Activated CD4-positive, alpha-beta T cell treated with anti-CD3 and anti-CD28 coated beads, Interleukin-2, amount 10 ng/mL, durations not matched to agents 24 days and 14 days (primary cell): ENCODE data around the gene PCSK5. TPM values are rescaled to one million over a fixed set of nuclear protein-coding genes. Genes with fewer than 3 reads are reported as not detected.
"Not testable (repeated sequence)": the region's sequence is repeated elsewhere in the genome, so short reads cannot be mapped to it uniquely, and the experiment has no call there.

Experiments
- DNase-seq: peaks from one replicate; pipeline ENCODE4 v3.0.0; 2022
- H3K27ac Mint-ChIP-seq: one replicate; pipeline ENCODE4 v1.8.0; 2022; ENCODE audit warnings: mild to moderate bottlenecking, mixed read lengths
- H3K27me3 Mint-ChIP-seq: one replicate; pipeline ENCODE4 v1.8.0; 2022; ENCODE audit warnings: mixed read lengths
- H3K36me3 Mint-ChIP-seq: one replicate; pipeline ENCODE4 v1.8.0; 2022; ENCODE audit warnings: low read depth, mild to moderate bottlenecking, mixed read lengths
- H3K4me1 Mint-ChIP-seq: one replicate; pipeline ENCODE4 v1.8.0; 2021; ENCODE audit warnings: mixed read lengths
- H3K4me3 Mint-ChIP-seq: one replicate; pipeline ENCODE4 v1.8.0; 2022; ENCODE audit warnings: mild to moderate bottlenecking, moderate library complexity, mixed read lengths
- H3K9me3 Mint-ChIP-seq: one replicate; pipeline ENCODE4 v1.8.0; 2021; ENCODE audit warnings: mixed read lengths
- intact Hi-C: fragments of 100-400 bp; cut with micrococcal nuclease; formaldehyde crosslinking; loops from one replicate; pipeline ENCODE4 v1.15.1; 2023
- total RNA-seq: library from RNA; stranded (reverse); gene quantifications from 2 replicates; pipeline ENCODE4 v1.2.3, GENCODE V29; 2022

The PCSK5 gene
- 1.6 and 1.9 TPM in 2 replicates for total RNA-seq

- H3K27me3 Mint-ChIP-seq = peaks cover 46% of the 10 kb centered on the region
Measured at GRCh38 chr9:75890472-75891276, at the start of gene PCSK5. Gene PCSK5 (plus strand): TSS chr9:75890673. CDS start chr9:75891182, 509 bp downstream.

GRCh38 chr9:75844321-75844720 lies 46.2 kb upstream of the PCSK5 start:
- H3K36me3 Mint-ChIP-seq = no peaks in the 10 kb centered on the region
- no peaks in the 10 kb centered on the region for H3K4me1 Mint-ChIP-seq
- DNase-seq = no peak
- H3K27me3 Mint-ChIP-seq = no peaks in the 10 kb centered on the region
- no peak overlapping the region for H3K4me3 Mint-ChIP-seq
- H3K27ac Mint-ChIP-seq = no peak overlapping the region
- intact Hi-C loops = no loop called here
- H3K9me3 Mint-ChIP-seq = no peaks in the 10 kb centered on the region

More at GRCh38 chr9:75890472-75891276, at the start of gene PCSK5:
- H3K4me3 Mint-ChIP-seq = peak within 1 kb of the TSS; percentile 94
- H3K27ac Mint-ChIP-seq = peak within 1 kb of the TSS; percentile 74
- H3K4me1 Mint-ChIP-seq = peaks cover 27% of the 10 kb centered on the region
- intact Hi-C loops = loop anchor here (2.0 to 10.0 kb wide), 4 partner anchors 132 to 803 kb away; partner anchors contain the start of genes NMRK1, OSTF1 and RFK
- H3K36me3 Mint-ChIP-seq = no peaks in the 10 kb centered on the region
- peak; percentile 95 for DNase-seq
- H3K9me3 Mint-ChIP-seq = no peaks in the 10 kb centered on the region

GRCh38 chr9:75845806-75846205 lies 44.7 kb upstream of the PCSK5 start:
- no peaks in the 10 kb centered on the region for H3K4me1 Mint-ChIP-seq
- H3K9me3 Mint-ChIP-seq = no peaks in the 10 kb centered on the region
- no peak overlapping the region for H3K27ac Mint-ChIP-seq
- intact Hi-C loops = no loop called here
- H3K36me3 Mint-ChIP-seq = no peaks in the 10 kb centered on the region
- H3K4me3 Mint-ChIP-seq = no peak overlapping the region
- no peaks in the 10 kb centered on the region for H3K27me3 Mint-ChIP-seq
- no peak for DNase-seq

GRCh38 chr9:75847085-75847484 lies 43.4 kb upstream of the PCSK5 start:
- Mint-ChIP-seq H3K36me3 (no peaks in the 10 kb centered on the region), H3K9me3 (no peaks in the 10 kb centered on the region), H3K4me1 (no peaks in the 10 kb centered on the region), H3K27me3 (no peaks in the 10 kb centered on the region), H3K4me3 (no peak overlapping the region), H3K27ac (no peak overlapping the region)
- intact Hi-C loops = no loop called here
- no peak for DNase-seq

GRCh38 chr9:75850459-75851200 lies 39.8 kb upstream of the PCSK5 start:
- Mint-ChIP-seq H3K36me3 (no peaks in the 10 kb centered on the region), H3K9me3 (no peaks in the 10 kb centered on the region), H3K4me3 (no peak overlapping the region), H3K4me1 (no peaks in the 10 kb centered on the region), H3K27me3 (no peaks in the 10 kb centered on the region), H3K27ac (no peak overlapping the region)
- intact Hi-C loops = no loop called here
- no peak for DNase-seq

- H3K9me3 Mint-ChIP-seq = no peaks in the 10 kb centered on the region
- no peaks in the 10 kb centered on the region for H3K4me1 Mint-ChIP-seq
- no peaks in the 10 kb centered on the region for H3K27me3 Mint-ChIP-seq
- no peaks in the 10 kb centered on the region for H3K36me3 Mint-ChIP-seq
- no peak overlapping the region for H3K27ac Mint-ChIP-seq
- DNase-seq = no peak
- intact Hi-C loops = no loop called here
- no peak overlapping the region for H3K4me3 Mint-ChIP-seq
Measured at GRCh38 chr9:75851917-75852316, 38.6 kb upstream of the PCSK5 start.

- Mint-ChIP-seq H3K9me3 (no peaks in the 10 kb centered on the region), H3K27me3 (no peaks in the 10 kb centered on the region)
Measured at GRCh38 chr9:75852746-75853145, 37.7 kb upstream of the PCSK5 start.

GRCh38 chr9:75855509-75855908 lies 35.0 kb upstream of the PCSK5 start:
- no peak for DNase-seq
- no peak overlapping the region for H3K4me3 Mint-ChIP-seq
- intact Hi-C loops = no loop called here

More at GRCh38 chr9:75852746-75853145, 37.7 kb upstream of the PCSK5 start:
- intact Hi-C loops = no loop called here
- Mint-ChIP-seq H3K4me1 (no peaks in the 10 kb centered on the region), H3K27ac (no peak overlapping the region), H3K36me3 (no peaks in the 10 kb centered on the region), H3K4me3 (no peak overlapping the region)
- no peak for DNase-seq

GRCh38 chr9:75858497-75859092 lies 31.9 kb upstream of the PCSK5 start:
- H3K36me3 Mint-ChIP-seq = no peaks in the 10 kb centered on the region
- H3K4me3 Mint-ChIP-seq = no peak overlapping the region
- intact Hi-C loops = no loop called here
- no peaks in the 10 kb centered on the region for H3K4me1 Mint-ChIP-seq
- H3K27ac Mint-ChIP-seq = no peak overlapping the region
- DNase-seq = no peak
- H3K9me3 Mint-ChIP-seq = no peaks in the 10 kb centered on the region
- peaks cover 6% of the 10 kb centered on the region for H3K27me3 Mint-ChIP-seq

More at GRCh38 chr9:75855509-75855908, 35.0 kb upstream of the PCSK5 start:
- Mint-ChIP-seq H3K36me3 (no peaks in the 10 kb centered on the region), H3K27me3 (peaks cover 6% of the 10 kb centered on the region), H3K9me3 (no peaks in the 10 kb centered on the region), H3K4me1 (no peaks in the 10 kb centered on the region), H3K27ac (no peak overlapping the region)

GRCh38 chr9:75864266-75864665 lies 26.2 kb upstream of the PCSK5 start:
- H3K4me1 Mint-ChIP-seq = no peaks in the 10 kb centered on the region
- intact Hi-C loops = no loop called here
- H3K27me3 Mint-ChIP-seq = peaks cover 6% of the 10 kb centered on the region
- no peak overlapping the region for H3K27ac Mint-ChIP-seq
- no peaks in the 10 kb centered on the region for H3K36me3 Mint-ChIP-seq
- H3K4me3 Mint-ChIP-seq = no peak overlapping the region
- no peak for DNase-seq
- H3K9me3 Mint-ChIP-seq = no peaks in the 10 kb centered on the region

- peak; percentile 81 for DNase-seq
- H3K27ac Mint-ChIP-seq = no peak overlapping the region
- intact Hi-C loops = loop anchor here (2.0 to 5.0 kb wide), 4 partner anchors 436 to 1094 kb away; no protein-coding TSS in a partner anchor
- H3K36me3 Mint-ChIP-seq = no peaks in the 10 kb centered on the region
- H3K9me3 Mint-ChIP-seq = no peaks in the 10 kb centered on the region
- no peak overlapping the region for H3K4me3 Mint-ChIP-seq
- peaks cover 8% of the 10 kb centered on the region for H3K27me3 Mint-ChIP-seq
- H3K4me1 Mint-ChIP-seq = no peaks in the 10 kb centered on the region
Measured at GRCh38 chr9:75866273-75866871, 24.1 kb upstream of the PCSK5 start.

GRCh38 chr9:75868526-75868925 lies 21.9 kb upstream of the PCSK5 start:
- intact Hi-C loops = loop anchor here (5.0 kb wide), 3 partner anchors 434 to 1096 kb away; no protein-coding TSS in a partner anchor
- H3K9me3 Mint-ChIP-seq, H3K4me1 Mint-ChIP-seq: not testable (repeated sequence)

GRCh38 chr9:75869236-75869635 lies 21.2 kb upstream of the PCSK5 start:
- H3K36me3 Mint-ChIP-seq = no peaks in the 10 kb centered on the region
- no peak for DNase-seq
- intact Hi-C loops = loop anchor here (5.0 kb wide), 3 partner anchors 433 to 1097 kb away; no protein-coding TSS in a partner anchor
- no peaks in the 10 kb centered on the region for H3K9me3 Mint-ChIP-seq
- H3K4me1 Mint-ChIP-seq = no peaks in the 10 kb centered on the region
- H3K27ac Mint-ChIP-seq = no peak overlapping the region
- no peak overlapping the region for H3K4me3 Mint-ChIP-seq
- H3K27me3 Mint-ChIP-seq = peaks cover 6% of the 10 kb centered on the region

More at GRCh38 chr9:75868526-75868925, 21.9 kb upstream of the PCSK5 start:
- H3K4me3 Mint-ChIP-seq, H3K36me3 Mint-ChIP-seq, H3K27ac Mint-ChIP-seq, DNase-seq, H3K27me3 Mint-ChIP-seq: not testable (repeated sequence)
